Cardiac muscle cell (in vitro differentiated cells and primary cell): ENCODE measurements around the gene TWNK. TPM values are rescaled to one million over a fixed set of nuclear protein-coding genes. Genes with fewer than 3 reads are reported as not detected.

ENCODE experiments used
- DNase-seq, 2 donors: peaks; one replicate each; pipeline versions ENCODE4 v3.0.0 to v3.0.0-alpha.2; 2010 to 2017; ENCODE audit warnings: low read depth in 1 of 2, low spot score in 1 of 2
- H3K27ac ChIP-seq: fragments of 200-600 bp; sonication (generic); 2 replicates; pipeline ENCODE4 v1.5.1; 2016
- H3K27me3 ChIP-seq: fragments of 200-600 bp; sonication (generic); 2 replicates; pipeline ENCODE4 v1.6.0; 2016; ENCODE audit warnings: control low read depth
- H3K36me3 ChIP-seq: fragments of 200-600 bp; sonication (generic); 2 replicates; pipeline ENCODE4 v1.5.1; 2016; ENCODE audit warnings: control low read depth
- H3K4me1 ChIP-seq: fragments of 200-600 bp; sonication (generic); 2 replicates; pipeline ENCODE4 v1.8.1; 2017; ENCODE audit warnings: low read depth, mild to moderate bottlenecking, mixed run types
- H3K4me3 ChIP-seq: fragments of 200-600 bp; sonication (generic); 2 replicates; pipeline ENCODE4 v1.5.1; 2016; ENCODE audit warnings: mild to moderate bottlenecking
- H3K9me3 ChIP-seq: fragments of 200-600 bp; sonication (generic); 2 replicates; pipeline ENCODE4 v1.5.1; 2017; ENCODE audit warnings: low read depth, mild to moderate bottlenecking, control low read depth
- CTCF ChIP-seq: IDR thresholded peaks from 2 replicates; pipeline ENCODE4 v1.5.1; 2012; ENCODE audit warnings: low read depth, mild to moderate bottlenecking, low read length
- polyA plus RNA-seq: library from polyadenylated mRNA; unstranded; fragments of >200 nt; fragmentation: Nextera tagmentation; extraction: Ambion mirVana; gene quantifications from 2 replicates; pipeline ENCODE4 v1.2.1, GENCODE V29; 2016
- total RNA-seq: library from RNA; depleted of rRNA; stranded (reverse); fragments of >200 nt; gene quantifications from 2 replicates; pipeline ENCODE4 v1.2.3, GENCODE V29; 2016

The TWNK gene
- total and polyA plus RNA-seq, 2 experiments from 2014 or later = 6.9 to 7.6 TPM

- H3K27ac ChIP-seq = no peak overlapping the region
- TF ChIP-seq CTCF = no peak
- H3K9me3 ChIP-seq = no peaks in the 10 kb centered on the region
- no peak overlapping the region for H3K4me3 ChIP-seq
- H3K27me3 ChIP-seq = no peaks in the 10 kb centered on the region
- DNase-seq = no peak
- peaks cover 15% of the 10 kb centered on the region for H3K36me3 ChIP-seq
- no peaks in the 10 kb centered on the region for H3K4me1 ChIP-seq
Measured at GRCh38 chr10:100980311-100980710, 7.0 kb upstream of the TWNK start.

GRCh38 chr10:100980711-100981110 lies 6.6 kb upstream of the TWNK start:
- peaks cover 15% of the 10 kb centered on the region for H3K36me3 ChIP-seq
- no peak overlapping the region for H3K27ac ChIP-seq
- no peaks in the 10 kb centered on the region for H3K4me1 ChIP-seq
- no peak for TF ChIP-seq CTCF
- no peak overlapping the region for H3K4me3 ChIP-seq
- no peaks in the 10 kb centered on the region for H3K27me3 ChIP-seq
- no peaks in the 10 kb centered on the region for H3K9me3 ChIP-seq
- DNase-seq = no peak

- no peak for DNase-seq
- no peaks in the 10 kb centered on the region for H3K9me3 ChIP-seq
- H3K36me3 ChIP-seq = peaks cover 15% of the 10 kb centered on the region
Measured at GRCh38 chr10:100981178-100981772, 6.1 kb upstream of the TWNK start.

GRCh38 chr10:100982916-100983830 lies 4.2 kb upstream of the TWNK start:
- Histone ChIP-seq H3K4me3 (no peak overlapping the region), H3K27me3 (no peaks in the 10 kb centered on the region), H3K4me1 (peaks cover 6% of the 10 kb centered on the region), H3K9me3 (no peaks in the 10 kb centered on the region), H3K36me3 (peaks cover 15% of the 10 kb centered on the region), H3K27ac (no peak overlapping the region)
- no peak for TF ChIP-seq CTCF
- no peak for DNase-seq

More at GRCh38 chr10:100981178-100981772, 6.1 kb upstream of the TWNK start:
- Histone ChIP-seq H3K27me3 (no peaks in the 10 kb centered on the region), H3K4me3 (no peak overlapping the region), H3K4me1 (peaks cover under 1% of the 10 kb centered on the region), H3K27ac (no peak overlapping the region)
- no peak for TF ChIP-seq CTCF

GRCh38 chr10:100983868-100984671 lies 3.3 kb upstream of the TWNK start:
- no peak overlapping the region for H3K4me3 ChIP-seq
- no peaks in the 10 kb centered on the region for H3K9me3 ChIP-seq
- DNase-seq = no peak
- peaks cover 13% of the 10 kb centered on the region for H3K36me3 ChIP-seq
- TF ChIP-seq CTCF = no peak
- no peak overlapping the region for H3K27ac ChIP-seq
- peaks cover 7% of the 10 kb centered on the region for H3K4me1 ChIP-seq
- H3K27me3 ChIP-seq = no peaks in the 10 kb centered on the region
